K562 (cell line): Measurements from ENCODE around the gene WSCD2. TPM values are rescaled to one million over a fixed set of nuclear protein-coding genes. Genes with fewer than 3 reads are reported as not detected.

Experiments
- CREB1 ChIP-seq, 2 experiments: sonication (generic) in 1 of 2; formaldehyde crosslinking in 1 of 2; IDR thresholded peaks; 2 replicates each; pipeline versions ENCODE4 v1.6.1 to v1.8.0; 2012 to 2022; ENCODE audit warnings: inconsistent platforms in 1 of 2, mild to moderate bottlenecking in 1 of 2, missing genetic modification reagents in 1 of 2, moderate library complexity in 1 of 2
- CXXC5 ChIP-seq: fragments of 250-450 bp; sonication (Bioruptor Pico); IDR thresholded peaks from 2 replicates; pipeline ENCODE4 v1.8.0; 2022; ENCODE audit warnings: inconsistent platforms, mild to moderate bottlenecking, moderate library complexity
- EHMT2 ChIP-seq: fragments of 450-650 bp; IDR thresholded peaks from 2 replicates; pipeline ENCODE4 v1.6.1; 2018; ENCODE audit warnings: antibody characterized with exemption
- GABPA ChIP-seq: fragments of 200-800 bp; sonication (Bioruptor generic); conservative IDR thresholded peaks from 2 replicates; pipeline ENCODE4 v1.6.1; 2016; ENCODE audit warnings: low read depth, missing genetic modification characterization, missing compliant biosample characterization
- HDAC8 ChIP-seq: fragments of 450-650 bp; IDR thresholded peaks from 2 replicates; pipeline ENCODE4 v1.6.1; 2016; ENCODE audit warnings: mild to moderate bottlenecking, missing genetic modification characterization, moderate library complexity, missing compliant biosample characterization
- MCM2 ChIP-seq: fragments of 450-650 bp; IDR thresholded peaks from 2 replicates; pipeline ENCODE4 v1.6.1; 2017; ENCODE audit warnings: low read depth, mild to moderate bottlenecking
- MTF1 ChIP-seq: fragments of 250-450 bp; sonication (Bioruptor Pico); IDR thresholded peaks from 2 replicates; pipeline ENCODE4 v1.9.0; 2021; ENCODE audit warnings: moderate library complexity, mild to moderate bottlenecking, inconsistent platforms, borderline replicate concordance
- NCOA4 ChIP-seq: fragments of 450-650 bp; IDR thresholded peaks from 2 replicates; pipeline ENCODE4 v1.6.1; 2018; ENCODE audit warnings: mild to moderate bottlenecking; ENCODE audit not compliant: partially characterized antibody
- NELFE ChIP-seq: IDR thresholded peaks from 2 replicates; pipeline ENCODE4 v1.6.1; 2011; ENCODE audit warnings: mild to moderate bottlenecking; ENCODE audit not compliant: insufficient read depth, insufficient read length
- NFYB ChIP-seq: IDR thresholded peaks from 2 replicates; pipeline ENCODE4 v1.6.1; 2011; ENCODE audit warnings: mild to moderate bottlenecking, moderate library complexity; ENCODE audit not compliant: insufficient read length; ENCODE audit errors: extremely low read depth
- NR2C1 ChIP-seq, 2 experiments: fragments of 450-650 bp; IDR thresholded peaks; 2 replicates each; pipeline ENCODE4 v1.6.1; 2017; ENCODE audit warnings: mild to moderate bottlenecking in 2 of 2, antibody characterized with exemption in 1 of 2, inconsistent platforms in 1 of 2, missing compliant biosample characterization in 1 of 2, missing genetic modification characterization in 1 of 2
- PCBP2 ChIP-seq: fragments of 200-400 bp; formaldehyde crosslinking; IDR thresholded peaks from 2 replicates; pipeline ENCODE4 v1.6.1; 2018; ENCODE audit warnings: low read length, low read depth, mild to moderate bottlenecking, moderate library complexity; ENCODE audit not compliant: poor library complexity, severe bottlenecking
- RAD21 ChIP-seq, 2 experiments: fragments of 250-450 bp in 1 of 2; fragments of 450-650 bp in 1 of 2; sonication (Bioruptor Pico) in 1 of 2; formaldehyde crosslinking in 1 of 2; IDR thresholded peaks in 1 of 2; conservative IDR thresholded peaks in 1 of 2; 2 replicates each; pipeline versions ENCODE4 v1.4.0 to v1.8.0; 2020 to 2022; ENCODE audit warnings: mild to moderate bottlenecking in 2 of 2, moderate library complexity in 1 of 2
- RAD51 ChIP-seq: fragments of 450-650 bp; IDR thresholded peaks from 2 replicates; pipeline ENCODE4 v1.7.1; 2016; ENCODE audit warnings: low read depth, mild to moderate bottlenecking, borderline replicate concordance
- SMAD4 ChIP-seq: fragments of 250-450 bp; sonication (Bioruptor Pico); conservative IDR thresholded peaks from 2 replicates; pipeline ENCODE4 v1.8.0; 2021; ENCODE audit warnings: inconsistent platforms, mild to moderate bottlenecking, moderate library complexity
- SUPT5H ChIP-seq: fragments of 450-650 bp; IDR thresholded peaks from 2 replicates; pipeline ENCODE4 v1.6.1; 2016
- TAL1 ChIP-seq: fragments of 450-650 bp; IDR thresholded peaks from 2 replicates; pipeline ENCODE4 v1.6.1; 2016; ENCODE audit warnings: mild to moderate bottlenecking
- ZNF224 ChIP-seq: sonication (generic); formaldehyde crosslinking; IDR thresholded peaks from 2 replicates; pipeline ENCODE4 v1.8.0; 2022; ENCODE audit warnings: mild to moderate bottlenecking, missing genetic modification reagents
- ZNF668 ChIP-seq: fragments of 250-450 bp; sonication (Bioruptor Pico); IDR thresholded peaks from 2 replicates; pipeline ENCODE4 v1.8.0; 2022; ENCODE audit warnings: mild to moderate bottlenecking, inconsistent platforms
- polyA plus RNA-seq, 8 experiments: library from polyadenylated mRNA; depleted of rRNA in 4 of 8; stranded (reverse) in 5 of 8; unstranded in 3 of 8; fragments of >200 nt; fragmentation: Nextera tagmentation in 2 of 8; fragmentation: Illumina TruSeq in 1 of 8; extraction: Ambion mirVana in 2 of 8; extraction: Trizol in 1 of 8; gene quantifications; 2 replicates each; pipeline versions ENCODE4 v1.2.1 to v1.2.3, GENCODE V29; 2011 to 2014; ENCODE audit warnings: inconsistent platforms in 1 of 8, missing spikeins in 1 of 8
- total RNA-seq, 7 experiments: library from RNA; depleted of rRNA in 6 of 7; stranded (reverse); fragments of >200 nt in 6 of 7; fragmentation: Illumina TruSeq in 2 of 7; extraction: Trizol in 2 of 7; gene quantifications; 2 replicates each; pipeline versions ENCODE4 v1.2.1 to v1.2.3, GENCODE V29; 2011 to 2021; ENCODE audit warnings: low replicate concordance in 1 of 7
- TF ChIP-seq, protein P1 (sequence below), 2 experiments: IDR thresholded peaks; 2 replicates each; pipeline ENCODE4 v1.6.1; 2012; ENCODE audit warnings: improper control_type of control experiment in 2 of 2, low read depth in 2 of 2, low read length in 2 of 2, borderline replicate concordance in 1 of 2
- TF ChIP-seq, protein P2 (sequence below): fragments of 250-450 bp; sonication (Bioruptor Pico); IDR thresholded peaks from 2 replicates; pipeline ENCODE4 v1.4.0; 2020; ENCODE audit warnings: mild to moderate bottlenecking, moderate library complexity

WSCD2 gene
- total and polyA plus RNA-seq, 9 of the 15 experiments (the other 6 are each of a cell fraction or from before 2014, with no cell fraction given), result 0.72 to 14.1 (median 4.0) TPM

DNA sequence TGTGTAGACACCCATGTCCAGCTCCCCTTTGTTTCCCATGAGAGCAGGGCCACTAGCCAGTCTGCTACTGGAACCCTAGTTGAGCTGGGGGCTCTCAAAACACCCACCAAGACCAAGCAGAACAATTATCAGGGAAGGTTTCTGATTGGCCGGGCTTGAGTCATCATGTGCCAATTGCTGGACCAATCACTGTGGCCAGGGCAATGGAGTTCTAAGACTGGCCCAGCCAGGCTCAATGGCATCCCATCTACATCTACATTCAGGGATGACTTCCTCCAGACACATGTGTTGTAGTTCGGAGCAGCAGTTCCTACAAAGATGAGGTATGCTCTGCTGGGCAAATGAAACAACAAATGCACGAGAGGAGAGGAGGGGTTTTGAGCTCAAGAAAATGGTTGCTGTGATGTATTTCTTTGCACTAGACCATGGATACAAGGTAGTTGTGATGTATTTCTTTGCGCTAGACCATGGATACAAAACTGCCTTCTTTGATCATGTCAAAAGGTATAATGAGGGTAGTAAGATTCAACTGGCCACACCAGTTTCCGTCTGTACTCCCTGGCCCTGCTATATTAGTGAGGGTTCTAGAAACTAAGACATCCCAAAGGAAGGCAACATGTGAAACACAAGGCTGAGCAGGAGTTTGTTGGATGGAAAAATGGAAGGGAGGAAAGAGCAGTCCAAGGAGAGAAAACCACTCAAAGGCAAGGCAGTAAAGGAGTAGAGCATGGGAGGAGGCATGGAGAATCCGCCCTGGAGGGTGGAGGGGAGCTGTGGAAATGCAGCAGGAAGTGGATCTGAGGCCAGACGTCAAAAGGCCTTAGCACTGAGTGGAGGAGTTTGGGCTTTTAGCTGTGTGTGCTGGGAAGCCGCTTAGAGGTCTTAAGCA lies 8.9 kb upstream of the WSCD2 start (continued):
- no peak for TF ChIP-seq TAL1
- no peak for TF ChIP-seq NELFE
- no peak for TF ChIP-seq SUPT5H
- TF ChIP-seq ZNF668 (CRISPR knock-in tag), result 0 out of 2 replicates have a peak, but pooled peaks have one; percentile 0
- no peak for TF ChIP-seq EHMT2
- TF ChIP-seq ZNF224 (CRISPR knock-in tag), result no peak
- 0 out of 2 replicates have a peak, but pooled peaks have one; percentile 6 for TF ChIP-seq GABPA (tag)
- no peak for TF ChIP-seq NCOA4
- TF ChIP-seq MCM2, result no peak
- TF ChIP-seq CREB1 (IDR thresholded peaks at IDR 0.05), result no peak
- TF ChIP-seq CREB1 (CRISPR knock-in tag; IDR thresholded peaks at IDR 0.05), result no peak
- TF ChIP-seq CXXC5 (CRISPR knock-in tag), result 0 out of 2 replicates have a peak, but pooled peaks have one; percentile 21
- TF ChIP-seq PCBP2, result no peak
- no peak for TF ChIP-seq NR2C1 (IDR thresholded peaks at IDR 0.05)
- no peak for TF ChIP-seq NR2C1 (tag; IDR thresholded peaks at IDR 0.05)
- peak; percentile 11; the same call in 1 of the 2 replicates for TF ChIP-seq RAD51
- TF ChIP-seq NFYB, result peak; percentile 55
- no peak for TF ChIP-seq MTF1 (CRISPR knock-in tag)
- TF ChIP-seq, protein P1, sequence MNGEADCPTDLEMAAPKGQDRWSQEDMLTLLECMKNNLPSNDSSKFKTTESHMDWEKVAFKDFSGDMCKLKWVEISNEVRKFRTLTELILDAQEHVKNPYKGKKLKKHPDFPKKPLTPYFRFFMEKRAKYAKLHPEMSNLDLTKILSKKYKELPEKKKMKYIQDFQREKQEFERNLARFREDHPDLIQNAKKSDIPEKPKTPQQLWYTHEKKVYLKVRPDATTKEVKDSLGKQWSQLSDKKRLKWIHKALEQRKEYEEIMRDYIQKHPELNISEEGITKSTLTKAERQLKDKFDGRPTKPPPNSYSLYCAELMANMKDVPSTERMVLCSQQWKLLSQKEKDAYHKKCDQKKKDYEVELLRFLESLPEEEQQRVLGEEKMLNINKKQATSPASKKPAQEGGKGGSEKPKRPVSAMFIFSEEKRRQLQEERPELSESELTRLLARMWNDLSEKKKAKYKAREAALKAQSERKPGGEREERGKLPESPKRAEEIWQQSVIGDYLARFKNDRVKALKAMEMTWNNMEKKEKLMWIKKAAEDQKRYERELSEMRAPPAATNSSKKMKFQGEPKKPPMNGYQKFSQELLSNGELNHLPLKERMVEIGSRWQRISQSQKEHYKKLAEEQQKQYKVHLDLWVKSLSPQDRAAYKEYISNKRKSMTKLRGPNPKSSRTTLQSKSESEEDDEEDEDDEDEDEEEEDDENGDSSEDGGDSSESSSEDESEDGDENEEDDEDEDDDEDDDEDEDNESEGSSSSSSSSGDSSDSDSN (IDR thresholded peaks at IDR 0.05; ENCODE audit: borderline replicate concordance in 1 of 2, low read depth in 2 of 2, low read length in 2 of 2), result no peak
- TF ChIP-seq, protein P2, sequence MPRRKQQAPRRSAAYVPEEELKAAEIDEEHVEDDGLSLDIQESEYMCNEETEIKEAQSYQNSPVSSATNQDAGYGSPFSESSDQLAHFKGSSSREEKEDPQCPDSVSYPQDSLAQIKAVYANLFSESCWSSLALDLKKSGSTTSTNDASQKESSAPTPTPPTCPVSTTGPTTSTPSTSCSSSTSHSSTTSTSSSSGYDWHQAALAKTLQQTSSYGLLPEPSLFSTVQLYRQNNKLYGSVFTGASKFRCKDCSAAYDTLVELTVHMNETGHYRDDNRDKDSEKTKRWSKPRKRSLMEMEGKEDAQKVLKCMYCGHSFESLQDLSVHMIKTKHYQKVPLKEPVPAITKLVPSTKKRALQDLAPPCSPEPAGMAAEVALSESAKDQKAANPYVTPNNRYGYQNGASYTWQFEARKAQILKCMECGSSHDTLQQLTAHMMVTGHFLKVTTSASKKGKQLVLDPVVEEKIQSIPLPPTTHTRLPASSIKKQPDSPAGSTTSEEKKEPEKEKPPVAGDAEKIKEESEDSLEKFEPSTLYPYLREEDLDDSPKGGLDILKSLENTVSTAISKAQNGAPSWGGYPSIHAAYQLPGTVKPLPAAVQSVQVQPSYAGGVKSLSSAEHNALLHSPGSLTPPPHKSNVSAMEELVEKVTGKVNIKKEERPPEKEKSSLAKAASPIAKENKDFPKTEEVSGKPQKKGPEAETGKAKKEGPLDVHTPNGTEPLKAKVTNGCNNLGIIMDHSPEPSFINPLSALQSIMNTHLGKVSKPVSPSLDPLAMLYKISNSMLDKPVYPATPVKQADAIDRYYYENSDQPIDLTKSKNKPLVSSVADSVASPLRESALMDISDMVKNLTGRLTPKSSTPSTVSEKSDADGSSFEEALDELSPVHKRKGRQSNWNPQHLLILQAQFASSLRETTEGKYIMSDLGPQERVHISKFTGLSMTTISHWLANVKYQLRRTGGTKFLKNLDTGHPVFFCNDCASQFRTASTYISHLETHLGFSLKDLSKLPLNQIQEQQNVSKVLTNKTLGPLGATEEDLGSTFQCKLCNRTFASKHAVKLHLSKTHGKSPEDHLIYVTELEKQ (CRISPR knock-in tag), result no peak
- peak; percentile 30; the same call in 1 of the 2 replicates for TF ChIP-seq SMAD4 (CRISPR knock-in tag)
- 0 out of 2 replicates have a peak, but pooled peaks have one; percentile 31 for TF ChIP-seq HDAC8 (tag)
- no peak; a peak in 1 of 4 replicates for TF ChIP-seq RAD21 (CRISPR knock-in tag; conservative IDR thresholded peaks at IDR 0.05 in 1 of 2, IDR thresholded peaks at IDR 0.05 in 1 of 2)
